Endothelial cell of umbilical vein (primary cell): ENCODE results near the gene TMEM51. TPM values are rescaled to one million over a fixed set of nuclear protein-coding genes. Genes with fewer than 3 reads are reported as not detected.

Source experiments
- BruUV-seq: library from RNA; stranded (reverse); fragments of 400-500 nt; replicated peaks from 2 replicates; lab custom pipeline; 2021; lab: Mats Ljungman, UMichigan
- CTCF ChIA-PET: fragments of 300-600, 350-600 bp; sonication (Branson Sonifier 250); formaldehyde crosslinking; loops from one replicate; lab custom pipeline; 2021; ENCODE audit warnings: antibody characterized with exemption, inconsistent platforms; lab: Charles Lee
- POLR2A ChIA-PET: fragments of 300-600, 350-600 bp; sonication (Branson Sonifier 250); formaldehyde crosslinking; loops from one replicate; lab custom pipeline; 2021; ENCODE audit warnings: antibody characterized with exemption, inconsistent platforms; lab: Charles Lee
- DNase-seq: peaks from one replicate; pipeline ENCODE4 v3.0.0-alpha.2; 2011; ENCODE audit warnings: low read depth, low spot score
- FAIRE-seq: peaks from 2 replicates; lab custom pipeline; 2011; peaks lifted over from hg19 to GRCh38; lab: Jason Lieb, UNC
- H2AFZ ChIP-seq: 2 replicates; pipeline ENCODE4 v1.6.0; 2012; ENCODE audit warnings: low read depth, low read length, control low read depth, inconsistent platforms
- H3K27ac ChIP-seq: 2 replicates; pipeline ENCODE4 v1.5.1; 2011; ENCODE audit warnings: low read depth, mild to moderate bottlenecking, control low read depth, low read length, moderate library complexity; ENCODE audit not compliant: insufficient read depth
- H3K27me3 ChIP-seq, 2 experiments: 2 replicates each; pipeline versions ENCODE4 v1.6.0 to v1.6.1; 2011; ENCODE audit warnings: low read length in 2 of 2, mixed read lengths in 1 of 2; ENCODE audit not compliant: control insufficient read depth in 2 of 2, insufficient read depth in 2 of 2
- H3K36me3 ChIP-seq, 2 experiments: 2 replicates in 1 of 2; 3 replicates in 1 of 2; pipeline ENCODE4 v1.5.1; 2011; ENCODE audit warnings: low read length in 2 of 2, mild to moderate bottlenecking in 1 of 2, moderate library complexity in 1 of 2; ENCODE audit not compliant: control insufficient read depth in 2 of 2, insufficient read depth in 2 of 2; ENCODE audit errors: extremely low read depth in 1 of 2
- H3K4me1 ChIP-seq: 3 replicates; pipeline ENCODE4 v1.5.1; 2011; ENCODE audit warnings: mild to moderate bottlenecking, low read length; ENCODE audit not compliant: control insufficient read depth, insufficient read depth; ENCODE audit errors: extremely low read depth
- H3K4me2 ChIP-seq: 2 replicates; pipeline ENCODE4 v1.6.1; 2011; ENCODE audit warnings: low read length, control low read depth, mixed read lengths; ENCODE audit not compliant: insufficient read depth
- H3K4me3 ChIP-seq, 3 experiments: fragments of 200-600 bp in 1 of 3; sonication (generic), shearing (Covaris generic) in 1 of 3; replicated peaks in 1 of 3; 2 replicates each; pipeline ENCODE4 v1.5.1; 2011 to 2016; ENCODE audit warnings: control low read depth in 3 of 3, low read length in 3 of 3, mild to moderate bottlenecking in 2 of 3, inconsistent platforms in 1 of 3, low read depth in 1 of 3, moderate library complexity in 1 of 3; ENCODE audit not compliant: insufficient read depth in 1 of 3
- H3K79me2 ChIP-seq: 2 replicates; pipeline ENCODE4 v1.6.0; 2012; ENCODE audit warnings: low read length, inconsistent platforms; ENCODE audit not compliant: control insufficient read depth, insufficient read depth
- H3K9ac ChIP-seq: replicated peaks from 2 replicates; pipeline ENCODE3; 2011; ENCODE audit warnings: low read length, control low read depth; ENCODE audit not compliant: insufficient read depth; ENCODE audit errors: extremely low read depth
- H3K9me1 ChIP-seq: replicated peaks from 3 replicates; pipeline ENCODE4 v1.6.0; 2011; ENCODE audit warnings: mild to moderate bottlenecking, low read length; ENCODE audit not compliant: control insufficient read depth, insufficient read depth; ENCODE audit errors: extremely low read depth
- H3K9me3 ChIP-seq: replicated peaks from 2 replicates; pipeline ENCODE4 v1.5.1; 2012; ENCODE audit warnings: low read length, inconsistent platforms; ENCODE audit not compliant: control insufficient read depth, insufficient read depth
- H4K20me1 ChIP-seq: replicated peaks from 2 replicates; pipeline ENCODE3; 2011; ENCODE audit warnings: mild to moderate bottlenecking, low read length; ENCODE audit not compliant: control insufficient read depth, insufficient read depth; ENCODE audit errors: extremely low read depth
- EZH2 ChIP-seq: IDR thresholded peaks from 2 replicates; pipeline ENCODE4 v1.6.1; 2012; ENCODE audit warnings: borderline replicate concordance, low read depth, mild to moderate bottlenecking, moderate library complexity, low read length, inconsistent platforms; ENCODE audit not compliant: severe bottlenecking
- FOS ChIP-seq: IDR thresholded peaks from 2 replicates; pipeline ENCODE4 v1.6.1; 2011; ENCODE audit warnings: mild to moderate bottlenecking, low read length, moderate library complexity, borderline replicate concordance; ENCODE audit not compliant: insufficient read depth
- GATA2 ChIP-seq: IDR thresholded peaks from 2 replicates; pipeline ENCODE4 v1.7.0; 2011; ENCODE audit warnings: low read depth, mild to moderate bottlenecking, moderate library complexity, mixed read lengths, low read length; ENCODE audit not compliant: insufficient read length, insufficient read depth
- JUN ChIP-seq: IDR thresholded peaks from 2 replicates; pipeline ENCODE4 v1.6.1; 2011; ENCODE audit warnings: borderline replicate concordance, low read depth; ENCODE audit not compliant: insufficient read length, insufficient read depth
- MYC ChIP-seq: IDR thresholded peaks from one replicate; pipeline ENCODE4 v1.6.1; 2011; ENCODE audit warnings: mild to moderate bottlenecking, low read depth, low read length
- POLR2A ChIP-seq: IDR thresholded peaks from 2 replicates; pipeline ENCODE4 v1.6.1; 2012; ENCODE audit warnings: low read depth, mild to moderate bottlenecking, control low read depth, low read length
- POLR2AphosphoS5 ChIP-seq: IDR thresholded peaks from 2 replicates; pipeline ENCODE4 v1.6.1; 2012; ENCODE audit warnings: low read depth, mild to moderate bottlenecking, control low read depth, low read length, moderate library complexity; ENCODE audit not compliant: insufficient read depth
- dilution Hi-C: fragments of 300-500 bp; cut with MboI; formaldehyde crosslinking; loops from one replicate; pipeline ENCODE4 v1.15.0; 2019; ENCODE audit warnings: low sequenced_read_pairs; ENCODE audit not compliant: extremely low pct_ligation_motif_present
- intact Hi-C: fragments of 100-400 bp; cut with micrococcal nuclease; formaldehyde crosslinking; loops from one replicate; pipeline ENCODE4 v1.10.0; 2022
- polyA plus RNA-seq, 4 experiments: library from polyadenylated mRNA; depleted of rRNA in 3 of 4; stranded (reverse) in 3 of 4; unstranded in 1 of 4; fragments of >200 nt; gene quantifications; 2 replicates each; pipeline versions ENCODE4 v1.2.1 to v1.2.3, GENCODE V29; 2011 to 2012; ENCODE audit warnings: missing spikeins in 1 of 4
- total RNA-seq: library from RNA; stranded (reverse); gene quantifications from 2 replicates; pipeline ENCODE4 v1.2.3, GENCODE V29; 2021
- TF ChIP-seq, protein P1 (sequence below): IDR thresholded peaks from 2 replicates; pipeline ENCODE4 v1.6.1; 2011; ENCODE audit not compliant: insufficient read depth, insufficient read length

Gene TMEM51
- total and polyA plus RNA-seq, 2 donors (not counting 3 experiments of a cell fraction or from before 2014, with no cell fraction given): 13.7 to 13.9 TPM

GRCh38 chr1:15212216-15212953 lies 58.8 kb downstream of the TMEM51 start:
- no TSS peak for BruUV-seq
- no peaks in the 10 kb centered on the region for H3K27me3 ChIP-seq
- no peak overlapping the region for H3K4me2 ChIP-seq
- no peak overlapping the region for H3K27ac ChIP-seq
- no peak overlapping the region for H3K9ac ChIP-seq
- no peak overlapping the region for H2AFZ ChIP-seq
- CTCF ChIA-PET: interaction anchor here (1.0 to 1.2 kb wide), 2 partner anchors 16 to 60 kb away, joined by 3 to 4 read pairs; no protein-coding TSS in a partner anchor
- H3K4me3 ChIP-seq: no peak overlapping the region
- POLR2A ChIA-PET: no interaction called here
- no peak for TF ChIP-seq JUN
- TF ChIP-seq POLR2A: no peak
- TF ChIP-seq GATA2: no peak
- TF ChIP-seq EZH2: no peak
- no peak for TF ChIP-seq POLR2AphosphoS5
- TF ChIP-seq, protein P1, sequence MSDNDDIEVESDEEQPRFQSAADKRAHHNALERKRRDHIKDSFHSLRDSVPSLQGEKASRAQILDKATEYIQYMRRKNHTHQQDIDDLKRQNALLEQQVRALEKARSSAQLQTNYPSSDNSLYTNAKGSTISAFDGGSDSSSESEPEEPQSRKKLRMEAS: no peak
- no peak for TF ChIP-seq MYC
- no peaks in the 10 kb centered on the region for H3K9me3 ChIP-seq
- intact Hi-C loops: no loop called here
- H3K9me1 ChIP-seq: no peaks in the 10 kb centered on the region
- peaks cover 0 to 3% of the 10 kb centered on the region in 2 experiments for H3K36me3 ChIP-seq
- no peak for DNase-seq
- H3K79me2 ChIP-seq: no peaks in the 10 kb centered on the region
- H4K20me1 ChIP-seq: no peaks in the 10 kb centered on the region
- FAIRE-seq: no peak
- H3K4me1 ChIP-seq: peaks cover 3% of the 10 kb centered on the region
- dilution Hi-C loops: no loop called here

DNA sequence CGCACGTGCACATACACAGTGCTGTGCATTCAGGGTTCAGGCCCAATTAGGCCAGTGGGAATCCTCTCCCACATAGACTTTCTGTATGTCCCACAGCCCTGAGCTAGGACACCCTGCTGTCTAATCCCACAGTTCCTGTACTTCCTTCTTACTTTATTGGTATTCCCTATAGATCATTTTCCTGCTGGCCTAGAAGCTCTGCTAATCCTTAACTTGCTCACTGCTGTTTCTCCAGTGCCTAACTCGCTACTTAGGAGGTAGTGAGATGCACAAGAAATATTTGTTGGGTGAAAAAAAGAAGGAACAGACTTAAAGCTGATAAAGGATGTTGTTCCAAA lies 59.4 kb downstream of the TMEM51 start:
- Histone ChIP-seq H3K27ac (no peak overlapping the region), H3K4me1 (peaks cover 8% of the 10 kb centered on the region), H3K9me3 (no peaks in the 10 kb centered on the region), H3K4me3 (no peak overlapping the region), H3K9me1 (no peaks in the 10 kb centered on the region), H2AFZ (no peak overlapping the region), H4K20me1 (no peaks in the 10 kb centered on the region), H3K79me2 (no peaks in the 10 kb centered on the region), H3K36me3 (peaks cover 0 to 3% of the 10 kb centered on the region in 2 experiments), H3K27me3 (no peaks in the 10 kb centered on the region), H3K9ac (no peak overlapping the region), H3K4me2 (no peak overlapping the region)
- POLR2A ChIA-PET: no interaction called here
- dilution Hi-C loops (no loop called here), intact Hi-C loops (no loop called here)
- CTCF ChIA-PET: interaction anchor here (1.0 to 1.2 kb wide), 2 partner anchors 16 to 61 kb away, joined by 3 to 4 read pairs; no protein-coding TSS in a partner anchor
- no peak for FAIRE-seq
- BruUV-seq: no TSS peak
- no peak for DNase-seq
- no peak for TF ChIP-seq JUN
- TF ChIP-seq MYC: no peak
- TF ChIP-seq POLR2AphosphoS5: no peak
- TF ChIP-seq FOS: no peak
- TF ChIP-seq GATA2: no peak
- TF ChIP-seq POLR2A: no peak
